ENCODE results near the gene DUSP5. TPM values are rescaled to one million over a fixed set of nuclear protein-coding genes. Genes with fewer than 3 reads are reported as not detected.

DUSP5 gene
- total RNA-seq, 2 experiments from 2014 or later, result 64.3 to 66.2 TPM

GRCh38 chr10:110549211-110549610 lies 51.5 kb downstream of the DUSP5 start:
- Mint-ChIP-seq H3K36me3 (ENCODE audit: low read depth) (no peaks in the 10 kb centered on the region), H3K4me3 (no peak overlapping the region), H3K4me1 (ENCODE audit: low read depth) (peaks cover 6% of the 10 kb centered on the region), H3K27ac (no peak overlapping the region), H3K27me3 (peaks cover 21% of the 10 kb centered on the region), H3K9me3 (no peaks in the 10 kb centered on the region)
- no peak for TF ChIP-seq CTCF (IDR thresholded peaks at IDR 0.05)
- no peak for ATAC-seq (ENCODE audit: poor library complexity)
- Histone ChIP-seq H3K27ac (ENCODE audit: low read depth in 1 of 2, low read length in 2 of 2) (no peak overlapping the region), H3K36me3 (ENCODE audit: insufficient read depth, low read length) (no peaks in the 10 kb centered on the region), H3K4me3 (ENCODE audit: low read length) (no peak overlapping the region), H3K4me1 (ENCODE audit: insufficient read depth, low read length) (no peaks in the 10 kb centered on the region), H3K27me3 (ENCODE audit: control insufficient read depth in 1 of 2, insufficient read depth in 2 of 2, low read length in 2 of 2) (peaks cover 0 to 12% of the 10 kb centered on the region in 2 experiments), H3K9me3 (ENCODE audit: control insufficient read depth in 1 of 2, insufficient read depth in 1 of 2, low read length in 2 of 2) (no peaks in the 10 kb centered on the region)
- DNase-seq, result no peak
- intact Hi-C loops (cut with DNase I, micrococcal nuclease), result loop anchor here (5.0 to 10.0 kb wide), 4 partner anchors 47 to 667 kb away; no protein-coding TSS in a partner anchor
- ChIA-PET POLR2A (interaction anchor here (1.4 to 3.3 kb wide), 2 partner anchors 15 to 244 kb away, joined by 3 to 11 read pairs; partner anchors contain the start of gene SMNDC1), CTCF (interaction anchor here (0.7 to 2.7 kb wide), 5 partner anchors 9 to 243 kb away, joined by 3 to 10 read pairs (median 8); partner anchors contain the start of gene SMNDC1)

GRCh38 chr10:110553905-110554304 lies 56.2 kb downstream of the DUSP5 start:
- no peak for ATAC-seq (ENCODE audit: poor library complexity)
- intact Hi-C loops (cut with DNase I, micrococcal nuclease), result loop anchor here in 1 of 2 experiments (10.0 kb wide), 1 partner anchor 1761 kb away; no protein-coding TSS in a partner anchor
- TF ChIP-seq CTCF (IDR thresholded peaks at IDR 0.05), result no peak
- no peak for DNase-seq
- ChIA-PET CTCF (no interaction called here), POLR2A (no interaction called here)
- no peaks in the 10 kb centered on the region for H3K9me3 ChIP-seq (ENCODE audit: control insufficient read depth in 1 of 2, insufficient read depth in 1 of 2, low read length in 2 of 2)
- peaks cover 4% of the 10 kb centered on the region for H3K4me1 Mint-ChIP-seq (ENCODE audit: low read depth)
- H3K27me3 ChIP-seq (ENCODE audit: control insufficient read depth in 1 of 2, insufficient read depth in 2 of 2, low read length in 2 of 2), result peaks cover 0 to 12% of the 10 kb centered on the region in 2 experiments
- H3K27ac Mint-ChIP-seq, result no peak overlapping the region
- H3K9me3 Mint-ChIP-seq, result no peaks in the 10 kb centered on the region
- peaks cover 18% of the 10 kb centered on the region for H3K27me3 Mint-ChIP-seq
- H3K4me3 Mint-ChIP-seq, result no peak overlapping the region
- H3K4me3 ChIP-seq (ENCODE audit: low read length), result no peak overlapping the region
- no peaks in the 10 kb centered on the region for H3K36me3 ChIP-seq (ENCODE audit: insufficient read depth, low read length)
- H3K4me1 ChIP-seq (ENCODE audit: insufficient read depth, low read length), result peaks cover 5% of the 10 kb centered on the region
- no peaks in the 10 kb centered on the region for H3K36me3 Mint-ChIP-seq (ENCODE audit: low read depth)
- H3K27ac ChIP-seq (ENCODE audit: low read depth in 1 of 2, low read length in 2 of 2), result no peak overlapping the region

GRCh38 chr10:110556296-110556695 lies 58.6 kb downstream of the DUSP5 start:
- no peak for TF ChIP-seq CTCF (IDR thresholded peaks at IDR 0.05)
- H3K27me3 Mint-ChIP-seq, result peaks cover 10% of the 10 kb centered on the region
- H3K4me1 Mint-ChIP-seq (ENCODE audit: low read depth), result peaks cover 4% of the 10 kb centered on the region
- H3K9me3 ChIP-seq (ENCODE audit: control insufficient read depth in 1 of 2, insufficient read depth in 1 of 2, low read length in 2 of 2), result no peaks in the 10 kb centered on the region
- ATAC-seq (ENCODE audit: poor library complexity), result no peak
- H3K36me3 ChIP-seq (ENCODE audit: insufficient read depth, low read length), result no peaks in the 10 kb centered on the region
- no peak overlapping the region for H3K4me3 Mint-ChIP-seq
- H3K4me1 ChIP-seq (ENCODE audit: insufficient read depth, low read length), result peaks cover 5% of the 10 kb centered on the region
- DNase-seq, result no peak
- CTCF ChIA-PET, result no interaction called here
- no peak overlapping the region for H3K27ac ChIP-seq (ENCODE audit: low read depth in 1 of 2, low read length in 2 of 2)
- H3K4me3 ChIP-seq (ENCODE audit: low read length), result no peak overlapping the region
- H3K36me3 Mint-ChIP-seq (ENCODE audit: low read depth), result no peaks in the 10 kb centered on the region
- intact Hi-C loops (cut with DNase I, micrococcal nuclease), result loop anchor here (2.0 to 10.0 kb wide), 3 partner anchors 1581 to 1759 kb away; no protein-coding TSS in a partner anchor
- H3K27me3 ChIP-seq (ENCODE audit: control insufficient read depth in 1 of 2, insufficient read depth in 2 of 2, low read length in 2 of 2), result peaks cover 0 to 11% of the 10 kb centered on the region in 2 experiments
- H3K9me3 Mint-ChIP-seq, result no peaks in the 10 kb centered on the region
- POLR2A ChIA-PET, result no interaction called here
- no peak overlapping the region for H3K27ac Mint-ChIP-seq
